H1 (cell line): ENCODE results near the gene ANGEL2. TPM values are rescaled to one million over a fixed set of nuclear protein-coding genes. Genes with fewer than 3 reads are reported as not detected.

Experiments
- CBX8 ChIP-seq: fragments of 300-800, 300-1000 bp; sonication (generic); IDR thresholded peaks from 2 replicates; pipeline ENCODE4 v1.7.1; 2016; ENCODE audit warnings: low read depth, low read length, borderline replicate concordance
- JUN ChIP-seq: IDR thresholded peaks from 2 replicates; pipeline ENCODE4 v1.6.1; 2011; ENCODE audit warnings: low read depth, mild to moderate bottlenecking, improper control_type of control experiment, low read length
- POLR2A ChIP-seq, 2 experiments: IDR thresholded peaks; 1 replicate in 1 of 2; 2 replicates in 1 of 2; pipeline ENCODE4 v1.6.1; 2011; ENCODE audit warnings: low read depth in 2 of 2, low read length in 2 of 2, mild to moderate bottlenecking in 2 of 2; ENCODE audit errors: control extremely low read depth in 1 of 2
- POLR2AphosphoS5 ChIP-seq: IDR thresholded peaks from 2 replicates; pipeline ENCODE4 v1.6.1; 2011; ENCODE audit warnings: low read depth, low read length
- POU5F1 ChIP-seq: IDR thresholded peaks from 2 replicates; pipeline ENCODE4 v1.6.1; 2011; ENCODE audit warnings: low read depth, mild to moderate bottlenecking, low read length, moderate library complexity
- SAP30 ChIP-seq: fragments of 300-600 bp; sonication (generic); IDR thresholded peaks from 2 replicates; pipeline ENCODE4 v1.7.1; 2012; ENCODE audit warnings: low read length, moderate library complexity, mild to moderate bottlenecking, inconsistent platforms; ENCODE audit not compliant: insufficient read depth, insufficient replicate concordance
- SUZ12 ChIP-seq: fragments of 200-600 bp; sonication (generic); IDR thresholded peaks from 2 replicates; pipeline ENCODE4 v1.6.1; 2012; ENCODE audit warnings: mild to moderate bottlenecking, inconsistent platforms, low read length, moderate library complexity, mixed read lengths
- polyA plus RNA-seq, 7 experiments: library from polyadenylated mRNA; depleted of rRNA in 3 of 7; stranded (reverse) in 5 of 7; unstranded in 2 of 7; fragments of >200 nt in 5 of 7; fragments of 200-250 nt in 2 of 7; gene quantifications; 1 replicate in 5 of 7; 2 replicates in 1 of 7; 4 replicates in 1 of 7; pipeline versions ENCODE4 v1.2.1 to v1.2.3, GENCODE V29; 2011 to 2013; ENCODE audit warnings: missing spikeins in 2 of 7, mixed read lengths in 2 of 7
- total RNA-seq: library from RNA; stranded (reverse); fragmentation: NEBNext Ultra II Directional; extraction: Animal tissue kit (Norgen Biotek cat#: 25700); gene quantifications from 2 replicates; pipeline ENCODE4 v1.2.1, GENCODE V29; 2021
- TF ChIP-seq, protein P1 (sequence below): IDR thresholded peaks from 2 replicates; pipeline ENCODE4 v1.6.1; 2012; ENCODE audit warnings: low read length, inconsistent platforms

Gene ANGEL2
- total and polyA plus RNA-seq, 2 of the 8 experiments (the other 6 are each of a cell fraction or from before 2014, with no cell fraction given) = 18.1 to 39.9 TPM

DNA sequence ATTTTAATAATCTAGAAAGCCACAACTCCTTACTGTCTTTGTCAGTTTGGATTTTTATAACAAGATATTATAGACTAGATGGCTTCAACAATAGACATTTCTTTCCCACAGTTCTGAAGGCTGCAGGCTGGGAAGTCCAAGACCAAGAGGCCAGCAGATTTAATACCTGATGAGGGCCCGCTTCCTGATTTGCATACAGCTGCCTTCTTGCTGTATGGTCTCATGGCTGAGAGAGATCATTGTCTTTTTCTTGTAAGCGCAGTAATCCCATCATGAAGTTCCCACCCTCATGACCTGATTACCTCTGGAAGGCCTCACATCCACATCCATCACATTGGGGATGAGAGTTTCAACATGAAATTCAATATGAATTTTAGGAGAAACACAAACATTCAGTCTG lies 45.2 kb upstream of the ANGEL2 start (continued):
- TF ChIP-seq, protein P1, sequence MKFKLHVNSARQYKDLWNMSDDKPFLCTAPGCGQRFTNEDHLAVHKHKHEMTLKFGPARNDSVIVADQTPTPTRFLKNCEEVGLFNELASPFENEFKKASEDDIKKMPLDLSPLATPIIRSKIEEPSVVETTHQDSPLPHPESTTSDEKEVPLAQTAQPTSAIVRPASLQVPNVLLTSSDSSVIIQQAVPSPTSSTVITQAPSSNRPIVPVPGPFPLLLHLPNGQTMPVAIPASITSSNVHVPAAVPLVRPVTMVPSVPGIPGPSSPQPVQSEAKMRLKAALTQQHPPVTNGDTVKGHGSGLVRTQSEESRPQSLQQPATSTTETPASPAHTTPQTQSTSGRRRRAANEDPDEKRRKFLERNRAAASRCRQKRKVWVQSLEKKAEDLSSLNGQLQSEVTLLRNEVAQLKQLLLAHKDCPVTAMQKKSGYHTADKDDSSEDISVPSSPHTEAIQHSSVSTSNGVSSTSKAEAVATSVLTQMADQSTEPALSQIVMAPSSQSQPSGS = no peak
- TF ChIP-seq SUZ12 = no peak
- no peak for TF ChIP-seq POLR2A (IDR thresholded peaks at IDR 0.05; ENCODE audit: control extremely low read depth in 1 of 2, low read depth in 2 of 2, low read length in 2 of 2)
- no peak for TF ChIP-seq POU5F1
- no peak for TF ChIP-seq SAP30
- TF ChIP-seq CBX8 = no peak
- no peak for TF ChIP-seq POLR2AphosphoS5
- TF ChIP-seq JUN = no peak
